Calu3 (cell line): ENCODE results near the gene TRIM8. TPM values are rescaled to one million over a fixed set of nuclear protein-coding genes. Genes with fewer than 3 reads are reported as not detected.

ENCODE experiments used
- Bru-seq: library from RNA; stranded (reverse); fragments of 400-500 nt; gene quantifications from one replicate; lab custom pipeline; 2021; lab: Mats Ljungman, UMichigan
- BruChase-seq, 2 experiments: library from RNA; stranded (reverse); fragments of 400-500 nt; gene quantifications; one replicate each; lab custom pipeline; 2021; lab: Mats Ljungman, UMichigan
- BruUV-seq: library from RNA; stranded (reverse); fragments of 400-500 nt; replicated peaks from 2 replicates; lab custom pipeline; 2021; lab: Mats Ljungman, UMichigan
- CTCF ChIA-PET: fragments of 300-600 bp; sonication (Branson Sonifier 250); formaldehyde crosslinking; loops from one replicate; lab custom pipeline; 2022; ENCODE audit warnings: antibody characterized with exemption; lab: Charles Lee
- DNase-seq: peaks from one replicate; pipeline ENCODE4 v3.0.0; 2022
- H3K27ac Mint-ChIP-seq: one replicate; pipeline ENCODE4 v1.8.0; 2022; ENCODE audit warnings: mixed read lengths; ENCODE audit not compliant: unreplicated experiment
- H3K27me3 Mint-ChIP-seq: one replicate; pipeline ENCODE4 v1.8.0; 2022; ENCODE audit warnings: mixed read lengths; ENCODE audit not compliant: unreplicated experiment
- H3K36me3 Mint-ChIP-seq: one replicate; pipeline ENCODE4 v1.8.0; 2022; ENCODE audit warnings: mild to moderate bottlenecking, moderate library complexity, mixed read lengths; ENCODE audit not compliant: insufficient read depth, unreplicated experiment
- H3K4me1 Mint-ChIP-seq: one replicate; pipeline ENCODE4 v1.8.0; 2022; ENCODE audit warnings: mild to moderate bottlenecking, low read depth, mixed read lengths; ENCODE audit not compliant: unreplicated experiment
- H3K4me3 Mint-ChIP-seq: one replicate; pipeline ENCODE4 v1.8.0; 2022; ENCODE audit warnings: mild to moderate bottlenecking, low read depth, moderate library complexity, mixed read lengths; ENCODE audit not compliant: unreplicated experiment
- H3K9me3 Mint-ChIP-seq: one replicate; pipeline ENCODE4 v1.8.0; 2022; ENCODE audit warnings: low read depth, mixed read lengths; ENCODE audit not compliant: unreplicated experiment
- intact Hi-C: fragments of 100-400 bp; cut with micrococcal nuclease; formaldehyde crosslinking; loops from one replicate; pipeline ENCODE4 v1.10.0; 2022; ENCODE audit not compliant: unreplicated experiment
- long read RNA-seq: library from polyadenylated mRNA; stranded (forward); transcript quantifications from one replicate; pipeline ENCODE4 v2.0.0, GENCODE V29; 2022
- total RNA-seq: library from RNA; stranded (reverse); gene quantifications from 2 replicates; pipeline ENCODE4 v1.2.3, GENCODE V29; 2022
- TF ChIP-seq, protein P1 (sequence below): fragments of 200-600 bp; IDR thresholded peaks from one replicate; pipeline ENCODE4 v1.8.0; 2022; ENCODE audit warnings: antibody characterized with exemption; ENCODE audit not compliant: unreplicated experiment

The TRIM8 gene, protein sequence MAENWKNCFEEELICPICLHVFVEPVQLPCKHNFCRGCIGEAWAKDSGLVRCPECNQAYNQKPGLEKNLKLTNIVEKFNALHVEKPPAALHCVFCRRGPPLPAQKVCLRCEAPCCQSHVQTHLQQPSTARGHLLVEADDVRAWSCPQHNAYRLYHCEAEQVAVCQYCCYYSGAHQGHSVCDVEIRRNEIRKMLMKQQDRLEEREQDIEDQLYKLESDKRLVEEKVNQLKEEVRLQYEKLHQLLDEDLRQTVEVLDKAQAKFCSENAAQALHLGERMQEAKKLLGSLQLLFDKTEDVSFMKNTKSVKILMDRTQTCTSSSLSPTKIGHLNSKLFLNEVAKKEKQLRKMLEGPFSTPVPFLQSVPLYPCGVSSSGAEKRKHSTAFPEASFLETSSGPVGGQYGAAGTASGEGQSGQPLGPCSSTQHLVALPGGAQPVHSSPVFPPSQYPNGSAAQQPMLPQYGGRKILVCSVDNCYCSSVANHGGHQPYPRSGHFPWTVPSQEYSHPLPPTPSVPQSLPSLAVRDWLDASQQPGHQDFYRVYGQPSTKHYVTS
- 52.1 and 66.3 TPM in 2 replicates for total RNA-seq
- Bru-seq, nascent RNA, result percentile 66 among the genes with signal in this experiment
- BruChase-seq, experiment 1, labeled RNA remaining after a 6-hour chase, result percentile 81 among the genes with signal in this experiment
- BruChase-seq, experiment 2, labeled RNA remaining after a 2-hour chase, result percentile 74 among the genes with signal in this experiment
- long read RNA-seq, full-length matches to known transcripts, result 59 of 104 reads
- long read RNA-seq, partial matches to known transcripts, result 3 of 104 reads
- long read RNA-seq, other reads (novel, unspliced or antisense), result 42 of 104 reads

GRCh38 chr10:102644066-102644645 lies at the start of gene TRIM8:
TRIM8 (plus strand) TSS chr10:102644479; CDS start chr10:102644618, 139 bp downstream.
- Mint-ChIP-seq H3K27ac (peak within 1 kb of the TSS; percentile 96), H3K4me3 (peak within 1 kb of the TSS; percentile 90), H3K27me3 (no peaks in the 10 kb centered on the region), H3K36me3 (peaks cover 49% of the 10 kb centered on the region), H3K9me3 (no peaks in the 10 kb centered on the region), H3K4me1 (peaks cover 28% of the 10 kb centered on the region)
- no TSS peak for BruUV-seq
- DNase-seq, result peak; percentile 45
- intact Hi-C loops, result loop anchor here (10.0 kb wide), 1 partner anchor 139 kb away; the partner anchor contains the start of genes ACTR1A and SUFU
- TF ChIP-seq, protein P1, sequence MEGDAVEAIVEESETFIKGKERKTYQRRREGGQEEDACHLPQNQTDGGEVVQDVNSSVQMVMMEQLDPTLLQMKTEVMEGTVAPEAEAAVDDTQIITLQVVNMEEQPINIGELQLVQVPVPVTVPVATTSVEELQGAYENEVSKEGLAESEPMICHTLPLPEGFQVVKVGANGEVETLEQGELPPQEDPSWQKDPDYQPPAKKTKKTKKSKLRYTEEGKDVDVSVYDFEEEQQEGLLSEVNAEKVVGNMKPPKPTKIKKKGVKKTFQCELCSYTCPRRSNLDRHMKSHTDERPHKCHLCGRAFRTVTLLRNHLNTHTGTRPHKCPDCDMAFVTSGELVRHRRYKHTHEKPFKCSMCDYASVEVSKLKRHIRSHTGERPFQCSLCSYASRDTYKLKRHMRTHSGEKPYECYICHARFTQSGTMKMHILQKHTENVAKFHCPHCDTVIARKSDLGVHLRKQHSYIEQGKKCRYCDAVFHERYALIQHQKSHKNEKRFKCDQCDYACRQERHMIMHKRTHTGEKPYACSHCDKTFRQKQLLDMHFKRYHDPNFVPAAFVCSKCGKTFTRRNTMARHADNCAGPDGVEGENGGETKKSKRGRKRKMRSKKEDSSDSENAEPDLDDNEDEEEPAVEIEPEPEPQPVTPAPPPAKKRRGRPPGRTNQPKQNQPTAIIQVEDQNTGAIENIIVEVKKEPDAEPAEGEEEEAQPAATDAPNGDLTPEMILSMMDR, result no peak
- CTCF ChIA-PET, result interaction anchor here (0.7 kb wide), 1 partner anchor 59 kb away, joined by 3 read pairs; no protein-coding TSS in a partner anchor

GRCh38 chr10:102595293-102595692 lies 49.0 kb upstream of the TRIM8 start:
- Mint-ChIP-seq H3K27me3 (no peaks in the 10 kb centered on the region), H3K4me3 (no peak overlapping the region), H3K36me3 (no peaks in the 10 kb centered on the region), H3K27ac (no peak overlapping the region), H3K4me1 (no peaks in the 10 kb centered on the region), H3K9me3 (no peaks in the 10 kb centered on the region)
- CTCF ChIA-PET, result interaction anchor here (0.5 kb wide), 1 partner anchor 53 kb away, joined by 3 read pairs; no protein-coding TSS in a partner anchor
- DNase-seq, result no peak
- intact Hi-C loops, result no loop called here
- BruUV-seq, result no TSS peak
- TF ChIP-seq, protein P1, result no peak

GRCh38 chr10:102595897-102596296 lies 48.4 kb upstream of the TRIM8 start:
- TF ChIP-seq, protein P1, result no peak
- no peak overlapping the region for H3K27ac Mint-ChIP-seq
- no peaks in the 10 kb centered on the region for H3K36me3 Mint-ChIP-seq
- no peaks in the 10 kb centered on the region for H3K9me3 Mint-ChIP-seq
- no peaks in the 10 kb centered on the region for H3K27me3 Mint-ChIP-seq
- intact Hi-C loops, result no loop called here
- no peaks in the 10 kb centered on the region for H3K4me1 Mint-ChIP-seq
- BruUV-seq, result no TSS peak
- CTCF ChIA-PET, result interaction anchor here (0.9 kb wide), 1 partner anchor 92 kb away, joined by 3 read pairs; the partner anchor contains the start of gene SUFU
- H3K4me3 Mint-ChIP-seq, result no peak overlapping the region
- DNase-seq, result no peak

DNA sequence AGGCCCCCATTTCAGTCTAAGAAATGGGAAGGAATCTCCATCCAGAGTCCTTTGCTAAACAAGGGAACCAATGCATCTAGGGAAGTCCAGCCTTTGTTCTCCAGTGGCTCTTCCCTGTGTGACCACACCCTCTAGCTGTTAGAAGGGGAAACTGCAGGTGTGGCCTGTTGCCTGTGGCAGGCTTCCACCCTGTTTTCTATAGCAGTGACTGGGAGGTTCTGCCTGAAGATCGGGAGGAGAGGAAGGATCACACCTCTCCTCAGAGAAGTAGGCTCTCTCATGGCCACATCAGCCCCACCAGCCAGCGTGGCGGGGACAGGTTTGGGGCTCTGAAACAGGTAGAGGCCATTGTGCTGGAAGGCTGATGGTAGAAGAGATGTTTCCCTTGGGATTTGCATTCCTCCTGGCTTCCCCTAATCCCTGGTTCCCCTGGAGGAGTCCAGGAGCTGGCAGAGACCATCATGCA lies 47.7 kb upstream of the TRIM8 start:
- Mint-ChIP-seq H3K9me3 (no peaks in the 10 kb centered on the region), H3K4me3 (no peak overlapping the region), H3K27me3 (no peaks in the 10 kb centered on the region), H3K4me1 (no peaks in the 10 kb centered on the region), H3K27ac (no peak overlapping the region), H3K36me3 (no peaks in the 10 kb centered on the region)
- intact Hi-C loops, result no loop called here
- CTCF ChIA-PET, result interaction anchor here (0.9 kb wide), 1 partner anchor 93 kb away, joined by 3 read pairs; the partner anchor contains the start of gene SUFU
- TF ChIP-seq, protein P1, result peak; percentile 72
- DNase-seq, result peak; percentile 64
- no TSS peak for BruUV-seq
